Activated CD8-positive, alpha-beta memory T cell treated with anti-CD3 and anti-CD28 coated beads for 24 hours (primary cell): ENCODE measurements around the gene ZNF497.
"Not testable (repeated sequence)": the region's sequence is repeated elsewhere in the genome, so short reads cannot be mapped to it uniquely, and the experiment has no call there.

ENCODE experiments used
- DNase-seq: peaks from one replicate; pipeline ENCODE4 v3.0.0-alpha.2; 2020

ZNF497 gene

DNA sequence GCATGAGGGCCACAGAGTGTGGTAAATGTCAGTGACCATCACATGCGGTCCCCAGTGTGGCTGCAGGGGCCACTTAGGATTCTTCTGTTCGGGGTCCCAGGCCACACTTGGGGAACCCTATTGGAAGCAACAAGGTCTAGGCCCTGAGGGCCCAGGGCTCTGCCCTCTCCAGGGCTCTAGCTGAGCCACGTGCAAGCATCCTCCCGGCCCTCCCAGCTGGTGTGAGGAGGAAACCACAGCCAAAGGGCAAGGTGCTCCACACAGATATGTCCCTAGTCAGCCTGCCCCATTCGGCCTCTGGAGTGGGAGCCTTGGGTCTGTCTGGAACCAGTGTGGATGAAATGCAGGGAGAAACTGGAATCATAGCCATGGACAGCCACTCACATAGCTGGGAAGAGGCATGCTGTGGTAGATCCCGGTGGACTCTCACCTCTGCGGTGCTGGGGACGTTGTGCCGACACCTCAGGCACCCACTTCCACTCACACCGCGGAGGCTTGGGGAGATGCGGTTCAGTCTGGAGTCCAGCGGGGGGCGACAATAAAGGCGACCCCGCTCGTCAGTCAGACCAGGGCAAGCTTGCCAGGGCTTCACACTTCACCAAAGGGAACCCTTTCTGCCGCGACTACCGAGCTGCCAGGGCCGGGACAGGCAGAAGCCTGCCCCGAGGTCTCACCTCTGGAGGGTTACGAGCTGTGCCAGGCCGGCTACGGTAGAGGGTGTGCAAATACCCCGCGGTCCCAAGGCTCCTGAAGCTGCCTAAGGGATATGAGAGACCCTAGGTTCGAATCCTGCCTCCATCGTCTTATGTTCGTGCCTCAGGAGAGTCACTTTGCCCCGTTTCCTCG is 4.3 kb upstream of the ZNF497 start:
- no peak for DNase-seq

DNA sequence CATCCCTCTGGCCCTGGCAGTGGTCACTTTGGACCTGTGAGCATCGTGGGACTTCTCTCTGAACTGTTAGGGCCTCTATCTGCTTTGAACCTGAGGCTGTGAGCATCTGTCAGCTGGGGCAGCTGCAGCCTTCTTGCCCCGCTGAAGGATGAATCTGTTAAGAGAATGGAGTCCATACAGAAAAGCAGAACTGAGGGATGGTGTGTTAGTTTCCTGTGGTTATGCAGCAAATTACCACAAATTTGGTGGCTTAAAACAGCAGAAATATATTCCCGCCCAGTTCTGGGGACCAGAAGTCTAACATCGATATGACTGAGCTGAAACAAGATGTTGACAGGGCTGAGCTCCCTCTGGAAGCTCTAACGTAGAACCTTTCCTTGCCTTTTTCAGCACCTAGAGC is 1.6 kb upstream of the ZNF497 start:
- no peak for DNase-seq

DNA sequence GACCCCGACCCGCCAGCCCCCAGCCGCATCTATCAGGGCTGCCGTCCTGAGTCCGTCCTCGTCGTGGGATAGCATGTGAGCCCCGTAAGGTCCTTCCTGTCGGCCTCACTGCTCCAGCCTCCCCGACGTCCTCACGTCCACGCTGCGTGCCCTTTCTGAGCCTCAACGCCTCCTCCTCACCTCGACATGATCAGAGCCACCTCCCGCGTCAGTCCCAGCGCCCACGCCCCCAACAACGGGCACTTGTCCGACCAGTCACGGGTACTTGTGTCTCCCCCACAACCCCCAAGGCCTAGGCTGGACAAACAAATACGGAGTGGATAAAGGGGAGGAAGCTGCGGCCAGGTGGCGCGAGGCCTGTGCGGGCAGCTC is 665 bp downstream of the ZNF497 start:
- DNase-seq: peak; percentile 85

DNA sequence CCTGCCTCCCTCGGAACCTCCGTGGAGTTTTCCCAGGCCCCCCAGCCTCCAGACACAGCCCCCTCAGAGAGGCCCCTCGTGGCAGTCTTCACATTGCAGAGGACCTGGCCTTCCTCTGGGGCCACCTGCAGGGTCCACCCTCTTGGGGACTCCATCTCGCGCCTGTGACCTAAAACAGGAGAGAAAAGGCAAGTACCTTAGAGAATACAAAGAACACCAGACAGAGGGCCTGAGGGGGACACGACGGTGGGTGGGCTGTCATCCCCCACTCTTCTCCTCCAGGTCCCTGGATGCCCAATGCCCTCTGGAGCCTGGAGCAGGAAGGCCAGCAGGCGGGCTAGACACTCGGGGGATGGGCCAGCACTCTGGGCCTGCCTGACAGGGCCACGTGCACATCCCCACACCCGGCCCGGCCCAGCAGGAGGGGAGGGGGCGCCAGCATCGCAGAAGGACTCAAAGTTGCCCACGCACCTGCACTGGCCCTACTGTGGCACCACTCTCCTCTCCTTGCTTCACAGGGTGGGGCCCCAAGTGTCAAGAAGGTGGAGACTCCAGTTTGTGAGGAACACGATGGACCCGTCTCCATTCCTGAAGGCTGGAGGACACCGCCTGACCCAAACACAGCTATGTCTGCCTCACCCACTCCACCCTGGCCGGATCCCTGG is 4.9 kb downstream of the ZNF497 start:
- DNase-seq: no peak

DNA sequence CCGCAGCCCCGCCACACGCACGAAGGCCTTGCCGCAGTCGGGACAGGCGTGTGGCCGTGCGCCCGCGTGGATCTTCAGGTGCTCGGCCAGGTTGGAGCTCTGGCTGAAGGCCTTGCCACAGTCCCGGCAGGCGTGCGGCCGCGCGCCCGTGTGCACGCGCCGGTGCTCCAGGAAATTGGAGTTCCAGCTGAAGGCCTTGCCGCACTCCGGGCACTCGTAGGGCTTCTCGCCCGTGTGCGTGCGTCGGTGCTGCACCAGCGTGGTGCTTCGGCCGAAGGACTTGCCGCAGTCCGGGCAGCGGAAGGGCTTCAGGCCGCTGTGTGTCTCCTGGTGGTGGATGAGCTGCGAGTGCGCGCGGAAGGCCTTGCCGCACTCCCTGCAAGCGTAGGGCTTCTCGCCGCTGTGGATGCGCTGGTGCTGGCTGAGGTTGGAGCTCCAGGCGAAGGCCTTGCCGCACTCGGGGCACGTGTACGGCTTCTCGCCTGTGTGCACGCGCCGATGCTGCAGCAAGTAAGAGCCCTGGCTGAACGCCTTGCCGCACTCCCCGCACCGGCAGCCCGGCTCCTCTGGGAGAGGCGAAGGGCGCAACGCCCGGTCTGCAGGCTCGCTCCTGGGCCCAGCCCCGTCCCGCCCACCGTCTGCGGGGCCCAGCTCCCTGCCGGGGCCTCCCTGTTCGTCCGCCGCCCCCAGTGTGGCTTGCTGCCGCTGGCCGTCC is 5.6 kb downstream of the ZNF497 start:
- DNase-seq: no peak

DNA sequence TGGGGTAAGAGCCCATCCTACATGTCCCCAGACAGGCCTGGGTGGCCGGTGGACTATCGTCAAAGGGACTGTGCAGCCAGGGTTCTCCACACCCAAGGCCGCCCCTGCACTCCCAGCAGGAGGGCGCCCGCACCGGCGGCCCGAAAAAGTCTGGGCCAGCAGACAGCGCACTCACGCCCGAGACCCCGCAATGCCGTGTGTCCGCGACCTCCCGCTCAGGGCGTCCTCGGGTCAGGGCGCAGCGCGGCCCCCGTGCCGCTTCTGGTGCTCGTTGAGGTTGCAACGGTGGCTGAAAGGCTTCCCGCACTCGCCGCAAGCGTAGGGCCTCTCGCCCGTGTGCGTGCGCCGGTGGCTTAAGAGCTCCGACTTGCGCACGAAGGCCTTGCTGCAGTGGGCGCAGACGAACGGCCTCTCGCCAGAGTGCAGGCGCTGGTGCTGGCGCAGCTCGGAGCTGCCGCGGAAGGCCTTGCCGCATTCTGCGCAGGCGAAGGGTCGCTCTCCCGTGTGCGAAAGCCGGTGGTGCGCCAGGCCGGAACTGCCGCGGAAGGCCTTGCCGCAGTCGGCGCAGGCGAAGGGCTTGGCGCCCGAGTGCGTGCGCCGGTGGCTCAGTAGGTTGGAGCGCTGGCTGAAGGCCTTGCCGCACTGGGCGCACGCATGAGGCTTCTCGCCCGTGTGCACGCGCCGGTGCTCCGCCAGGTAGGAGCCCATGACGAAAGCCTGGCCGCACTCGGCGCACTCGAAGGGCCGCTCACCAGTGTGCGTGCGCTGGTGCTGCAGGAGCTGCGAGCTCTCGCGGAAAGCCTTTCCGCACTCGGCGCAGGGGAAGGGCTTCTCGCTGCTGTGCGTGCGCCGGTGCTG is 6.4 kb downstream of the ZNF497 start:
- peak; percentile 82 for DNase-seq

DNA sequence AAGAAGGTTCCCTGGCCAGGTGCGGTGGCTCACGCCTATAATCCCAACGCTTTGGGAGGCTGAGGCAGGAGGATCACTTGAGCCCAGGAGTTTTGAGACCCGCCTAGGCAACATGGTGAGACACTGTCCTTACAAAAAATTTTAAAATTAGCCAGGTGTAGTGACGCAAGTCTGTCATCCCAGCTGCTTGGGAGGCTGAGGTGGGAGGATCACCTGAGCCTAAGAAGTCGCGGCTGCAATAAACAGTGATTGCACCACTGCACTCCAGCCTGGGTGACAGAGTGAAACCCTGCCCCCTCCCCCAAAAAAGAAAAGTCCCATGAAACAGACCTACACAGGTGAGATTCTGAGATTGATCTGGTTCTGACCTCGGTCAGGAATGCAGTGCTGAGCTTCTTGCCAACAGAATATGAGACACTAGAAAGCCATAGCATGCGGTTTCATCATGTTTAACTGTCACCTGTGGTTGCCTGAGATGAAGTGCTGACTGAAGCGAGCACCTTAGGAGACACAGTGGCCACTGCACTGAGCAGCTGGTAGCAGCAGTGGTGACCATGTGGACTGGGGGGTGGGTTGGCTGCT is 7.2 kb downstream of the ZNF497 start:
- DNase-seq: no peak

DNA sequence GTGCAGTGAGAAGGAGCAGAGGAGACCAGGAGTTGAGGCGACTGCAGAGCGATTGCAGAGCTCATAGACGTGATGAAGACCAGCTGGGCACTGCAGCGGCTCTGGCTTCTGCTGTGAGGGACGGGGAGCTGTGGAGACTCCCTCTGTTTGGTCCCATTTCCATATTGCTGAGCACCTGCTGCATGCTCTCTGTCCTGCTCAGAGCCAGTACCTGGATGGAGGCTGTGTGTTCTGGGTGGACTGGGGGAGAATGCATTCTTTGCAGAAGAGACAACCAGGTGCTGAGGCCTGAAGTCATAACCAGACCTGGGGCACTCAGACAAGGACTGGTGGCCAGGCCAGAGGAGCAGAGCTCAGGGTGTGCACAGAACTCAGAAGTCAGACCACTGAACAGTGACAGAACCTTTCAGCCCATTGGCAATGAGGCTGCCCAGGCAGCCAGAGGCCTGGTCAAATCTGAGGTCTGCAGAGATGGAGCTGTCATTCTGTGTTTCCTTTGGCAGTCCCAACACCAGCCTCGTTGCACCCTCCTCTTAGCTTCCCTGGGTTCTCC is 8.0 kb downstream of the ZNF497 start:
- no peak for DNase-seq

DNA sequence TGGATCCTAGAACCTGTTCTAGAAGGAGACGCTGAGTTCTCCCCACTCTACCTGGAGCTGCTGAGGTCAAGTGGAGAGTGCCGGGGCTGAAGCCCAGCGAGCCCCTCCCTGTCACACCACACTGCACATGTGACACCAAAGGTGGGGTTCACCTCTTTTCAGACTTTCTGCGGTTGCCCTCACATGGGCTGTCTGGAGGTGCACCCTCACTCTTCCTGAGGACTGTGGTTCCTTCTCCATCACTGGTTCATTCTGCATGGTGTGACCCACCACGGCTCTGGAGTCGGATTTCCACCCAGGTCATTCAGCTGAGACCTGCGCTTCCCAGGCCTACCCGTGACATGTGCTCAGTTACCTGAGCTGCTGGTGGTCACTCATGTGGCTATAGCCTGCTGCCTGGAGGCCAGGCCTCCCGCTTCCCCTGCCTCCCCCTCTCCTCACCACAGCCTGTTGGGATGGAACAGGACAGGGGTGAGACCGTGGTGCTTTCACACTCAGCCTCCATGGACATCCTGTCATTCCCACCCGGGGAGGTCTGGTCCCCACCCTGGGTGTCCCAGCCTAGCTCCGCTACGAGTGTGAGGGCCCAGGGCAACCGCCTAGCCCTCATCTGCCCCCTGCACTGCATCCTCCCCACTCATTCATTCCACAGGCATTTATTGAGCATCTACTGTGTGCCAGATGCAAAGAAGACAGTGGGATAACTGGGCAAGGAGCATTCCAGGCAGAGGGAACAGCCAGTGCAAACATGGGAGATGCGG is 8.7 kb downstream of the ZNF497 start:
- no peak for DNase-seq

DNA sequence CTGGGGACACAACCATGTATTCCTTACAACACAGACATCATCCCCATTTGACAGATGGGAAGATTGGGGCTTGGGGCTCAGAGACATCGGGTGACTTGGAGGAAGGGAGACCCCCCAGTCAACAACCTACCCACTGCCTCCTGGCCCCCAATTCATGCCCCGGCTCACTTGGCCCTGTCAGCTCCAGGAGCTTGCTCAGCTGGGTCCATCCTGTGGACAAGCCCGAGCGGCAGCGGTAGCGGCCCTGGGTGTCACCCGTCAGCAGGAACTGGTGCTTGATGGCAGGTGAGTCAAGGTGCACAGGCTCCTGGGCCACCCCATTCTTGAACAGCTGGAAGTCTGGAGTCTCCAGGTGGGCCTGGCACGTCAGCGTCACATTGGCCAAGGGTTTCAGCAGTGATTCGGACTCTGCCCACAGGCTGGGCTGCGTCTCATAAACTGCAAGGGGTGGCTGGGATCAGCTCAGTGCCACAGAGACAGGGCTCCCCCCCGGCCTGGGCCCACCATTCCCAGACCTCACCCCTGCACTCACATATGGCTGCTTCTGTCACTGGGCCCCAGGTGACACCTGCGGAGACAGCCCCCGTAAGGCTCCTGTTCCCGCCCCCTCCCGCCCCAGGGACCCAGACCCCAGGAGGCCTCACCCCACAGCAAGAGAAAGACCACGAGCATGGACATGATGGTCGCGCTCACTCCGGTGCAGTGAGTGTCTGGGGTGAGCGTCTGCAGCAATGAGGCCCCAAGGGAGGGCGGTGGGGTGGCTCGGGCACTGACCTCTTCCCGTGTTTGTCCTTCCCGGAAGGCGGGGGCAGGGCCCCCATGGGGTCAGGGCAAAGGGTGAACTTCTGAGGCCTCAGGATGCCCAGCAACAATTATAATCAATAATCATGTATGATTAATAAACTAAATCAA is 9.5 kb downstream of the ZNF497 start, which contains the start of gene A1BG:
A1BG (minus strand) TSS at position 733 of the 912 bp plus-strand sequence; CDS start at position 678, 55 bp downstream.
- DNase-seq: no peak

DNA sequence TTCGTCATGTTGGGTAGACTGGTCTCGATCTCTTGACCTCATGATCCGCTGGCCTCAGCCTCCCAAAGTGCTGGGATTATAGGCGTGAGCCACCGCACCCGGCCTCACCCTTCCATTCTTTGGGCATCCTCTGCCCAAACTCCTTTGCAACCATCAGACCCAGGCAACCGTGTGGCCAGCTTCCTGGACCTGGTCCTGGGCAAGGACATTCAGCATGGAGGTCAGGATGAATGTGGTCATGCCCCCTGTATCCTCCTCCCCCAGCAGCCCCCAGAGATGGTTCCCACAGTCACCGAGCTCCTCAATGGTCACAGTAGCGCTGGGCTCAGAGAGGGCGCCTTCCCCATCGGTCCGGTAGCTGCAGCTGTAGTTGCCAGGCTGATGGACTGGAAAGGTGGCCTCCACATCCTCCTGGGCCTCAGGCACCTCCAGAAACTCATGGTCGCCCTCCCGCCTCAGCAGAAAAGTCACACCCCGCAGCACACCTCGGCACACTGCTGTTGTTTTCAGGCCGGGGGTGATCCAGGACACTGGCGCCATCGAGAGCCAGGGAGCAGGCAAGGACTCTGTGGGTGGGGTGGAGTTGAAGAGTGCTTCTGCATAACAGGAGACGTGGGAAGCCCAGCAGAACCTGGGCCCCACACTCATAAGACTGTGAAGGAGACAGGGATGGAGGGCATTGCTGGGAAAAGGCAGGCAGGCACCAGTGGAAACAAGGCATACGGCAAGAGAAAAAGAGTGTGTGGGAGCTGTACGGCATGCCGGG is 10.4 kb downstream of the ZNF497 start:
- no peak for DNase-seq

DNA sequence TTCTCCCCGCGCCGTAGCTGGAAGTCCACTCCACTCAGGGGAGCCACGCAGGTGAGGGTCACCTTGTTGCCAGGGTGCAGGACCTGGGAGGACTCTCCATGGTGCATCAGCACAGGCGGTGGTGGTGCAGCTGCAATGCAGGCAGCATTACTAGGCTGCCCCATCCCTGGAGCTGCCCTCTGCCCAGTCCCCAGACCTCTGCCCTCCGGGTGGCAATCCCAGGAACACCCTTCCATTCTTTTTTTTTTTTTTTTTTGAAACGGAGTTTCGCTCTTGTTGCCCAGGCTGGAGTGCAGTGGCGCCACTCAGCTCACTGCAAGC is 11.0 kb downstream of the ZNF497 start:
- no peak for DNase-seq

DNA sequence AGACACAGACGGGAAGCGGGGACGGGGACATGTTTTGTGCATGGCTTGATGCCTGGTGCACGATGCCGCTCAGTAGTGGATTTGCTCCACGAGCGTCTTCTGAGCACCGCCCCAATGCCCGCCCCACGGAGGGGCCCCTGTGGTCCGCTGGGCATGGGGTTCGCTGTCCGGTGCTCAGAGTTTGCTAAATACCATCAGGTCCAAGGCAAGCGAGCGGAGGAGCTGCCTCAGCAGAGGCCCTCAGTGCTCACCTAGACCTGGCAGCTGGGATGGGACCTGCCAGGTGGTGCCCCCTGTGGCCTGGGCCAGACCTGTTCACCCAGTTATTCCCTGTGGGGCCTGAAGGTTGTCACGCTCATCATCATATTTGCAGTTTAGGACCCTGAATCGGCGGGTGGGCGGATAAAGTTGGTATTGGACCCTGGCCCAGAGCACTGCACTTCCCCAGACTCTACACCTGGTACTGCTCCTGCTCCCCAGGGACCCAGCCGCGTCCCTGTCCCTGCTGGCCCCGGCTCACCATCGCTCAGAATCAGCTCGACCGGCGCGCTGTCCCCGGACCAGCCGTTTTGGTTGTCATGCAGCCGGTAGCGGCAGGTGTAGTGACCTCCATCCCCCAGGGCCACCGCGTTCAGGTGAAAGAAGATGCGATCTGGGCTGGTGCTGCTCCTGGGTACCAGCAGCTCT is 11.5 kb downstream of the ZNF497 start:
- DNase-seq: no peak

DNA sequence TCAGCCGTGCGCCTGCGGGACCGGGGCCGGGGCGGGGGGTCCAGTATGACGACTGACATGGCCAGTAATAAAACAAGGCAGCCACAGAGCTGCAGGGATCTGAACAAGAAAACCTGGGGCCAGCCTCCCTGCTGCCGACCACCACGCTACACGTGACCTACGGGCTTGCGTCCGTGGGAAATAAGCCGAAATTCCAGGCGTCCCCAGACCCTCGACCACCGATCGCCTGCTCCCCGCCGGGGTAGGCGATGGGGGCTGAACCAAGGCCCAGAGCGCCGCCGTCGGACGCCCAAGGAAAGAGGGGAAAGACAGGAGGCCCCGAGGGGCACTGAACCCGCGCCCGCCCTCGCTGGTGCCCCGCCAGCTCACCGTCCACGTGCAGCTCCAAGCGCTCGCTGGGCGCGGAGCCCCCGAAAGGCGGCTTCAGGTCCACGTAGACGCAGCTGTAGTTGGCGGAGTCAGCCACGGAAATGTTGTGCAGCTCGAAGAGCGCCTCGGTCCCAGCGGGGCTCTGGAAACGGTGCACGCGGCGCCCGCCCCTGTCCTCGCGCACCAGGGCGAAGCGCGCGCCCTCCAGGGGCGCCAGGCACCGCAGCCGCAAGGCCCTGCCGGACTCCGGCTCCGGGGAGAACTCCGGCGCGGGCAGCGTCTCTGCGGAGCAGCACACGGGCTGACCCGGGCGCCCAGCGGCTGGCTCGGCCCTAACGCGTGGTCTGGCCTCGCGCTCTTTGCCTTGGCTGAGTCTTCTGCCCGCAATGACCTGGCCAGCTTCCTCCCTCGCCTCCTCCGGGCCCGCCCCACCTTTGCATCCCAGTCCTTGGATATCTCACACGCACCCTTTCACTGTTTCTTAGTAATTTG is 12.3 kb downstream of the ZNF497 start:
- DNase-seq: no peak

DNA sequence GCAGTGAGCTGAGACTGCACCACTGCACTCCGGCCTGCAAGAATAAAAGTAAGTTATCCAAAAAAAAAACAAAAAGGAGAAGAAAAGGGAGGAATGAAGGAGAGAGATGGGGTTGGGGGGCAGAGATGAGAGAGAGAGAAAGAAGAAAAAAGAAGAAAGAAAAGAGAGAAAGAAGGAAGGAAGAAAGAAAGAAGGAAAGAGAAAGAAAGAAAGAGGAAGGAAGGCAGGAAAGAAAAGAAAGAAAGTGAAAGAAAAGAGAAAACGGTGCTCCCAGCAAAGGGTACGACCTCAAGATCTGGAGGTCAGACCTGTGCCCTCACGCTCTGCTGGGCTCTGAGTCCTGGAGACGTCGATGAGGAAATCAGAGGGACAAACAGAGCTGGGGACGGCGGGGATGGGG is 13.0 kb downstream of the ZNF497 start:
- no peak for DNase-seq

DNA sequence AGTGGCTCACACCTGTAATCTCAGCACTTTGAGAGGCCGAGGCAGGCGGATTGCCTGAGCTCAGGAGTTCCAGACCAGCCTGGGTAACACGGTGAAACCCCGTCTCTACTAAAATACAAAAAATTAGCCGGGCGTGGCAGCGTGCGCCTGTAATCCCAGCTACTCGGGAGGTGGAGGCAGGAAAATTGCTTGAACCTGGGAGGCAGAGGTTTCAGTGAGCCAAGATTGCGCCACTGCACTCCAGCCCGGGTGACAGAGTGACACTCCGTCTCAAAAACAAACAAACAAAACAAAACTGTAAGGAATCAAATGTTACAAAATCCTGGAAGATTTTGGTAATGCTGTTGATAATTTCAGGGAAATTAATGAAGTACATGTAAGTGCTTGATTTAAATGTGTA is 14.5 kb downstream of the ZNF497 start:
- DNase-seq: not testable (repeated sequence)

DNA sequence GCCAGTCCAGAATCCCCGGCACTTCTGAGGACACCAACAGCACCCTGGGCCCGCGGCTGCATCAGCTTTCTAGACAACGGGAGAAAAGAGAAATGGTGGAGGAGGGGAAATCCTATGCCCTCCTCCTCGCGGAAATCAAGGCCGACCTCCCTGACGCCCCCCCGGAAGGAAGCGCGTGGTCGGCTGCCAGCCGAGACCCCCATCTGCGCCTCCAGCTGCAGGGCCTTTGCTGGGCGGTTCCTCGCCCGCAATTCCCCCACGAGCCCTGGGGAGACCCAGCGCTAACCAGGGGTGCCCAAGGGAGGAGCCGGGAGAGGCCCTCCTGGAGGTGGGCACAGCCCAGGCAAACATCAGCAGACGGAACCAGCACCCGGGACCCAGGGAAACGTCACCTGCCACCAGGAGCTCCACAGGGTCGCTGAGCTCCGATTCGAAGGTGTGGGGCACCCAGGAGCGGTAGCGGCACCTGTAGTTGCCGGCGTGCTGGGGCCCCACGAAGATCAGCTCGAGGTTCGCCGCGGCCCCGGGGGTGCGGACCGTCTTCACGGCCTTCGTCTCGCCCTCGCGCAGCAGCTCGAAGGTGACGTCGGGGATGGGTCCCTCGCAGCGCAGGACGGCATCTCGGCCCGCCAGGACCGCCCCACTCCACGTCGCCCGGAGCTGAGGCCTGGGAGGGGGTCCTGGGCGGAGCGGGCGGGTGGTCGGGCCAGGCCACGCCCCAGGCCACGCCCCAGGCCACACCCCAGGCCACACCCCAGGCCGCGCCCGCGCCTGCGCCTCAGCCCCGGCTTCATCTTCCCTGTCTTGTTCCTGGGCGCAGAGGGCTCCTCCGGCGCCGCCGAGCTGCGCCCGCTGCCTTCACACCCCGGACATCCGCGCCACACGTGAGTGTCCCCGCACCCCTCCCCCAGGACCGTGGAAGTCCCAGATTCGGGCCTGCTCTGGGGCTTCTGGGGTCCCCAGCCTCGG is 15.3 kb downstream of the ZNF497 start:
- peak; percentile 91 for DNase-seq
